CD4-positive, alpha-beta T cell (primary cell): ENCODE measurements around the gene CPM. TPM values are rescaled to one million over a fixed set of nuclear protein-coding genes. Genes with fewer than 3 reads are reported as not detected.

Source experiments
- ATAC-seq: fragments of 200-7000 bp; cut with Tn5 transposase; one replicate; pipeline ENCODE4 v1.10.0; 2022; ENCODE audit warnings: mild to moderate bottlenecking; ENCODE audit not compliant: poor library complexity
- CTCF ChIA-PET: fragments of 350-600 bp; sonication (Branson Sonifier 250); formaldehyde crosslinking; loops from one replicate; lab custom pipeline; 2021; ENCODE audit warnings: antibody characterized with exemption, inconsistent platforms; lab: Charles Lee
- POLR2A ChIA-PET: fragments of 350-600 bp; sonication (Branson Sonifier 250); formaldehyde crosslinking; loops from one replicate; lab custom pipeline; 2021; ENCODE audit warnings: antibody characterized with exemption, inconsistent platforms; lab: Charles Lee
- DNase-seq, 14 experiments: peaks; one replicate each; pipeline ENCODE4 v3.0.0-alpha.2; 2013 to 2020; ENCODE audit warnings: mixed read lengths in 2 of 14
- H3K27ac ChIP-seq, 2 donors: one replicate each; pipeline versions ENCODE4 v1.5.1 to v1.7.0; 2013; ENCODE audit warnings: low read length in 2 of 2, low read depth in 1 of 2, mild to moderate bottlenecking in 1 of 2
- H3K27me3 ChIP-seq, 2 experiments: 1 replicate in 1 of 2; 2 replicates in 1 of 2; pipeline versions ENCODE4 v1.6.1 to v1.7.0; 2013; ENCODE audit warnings: low read length in 2 of 2, control low read depth in 1 of 2, mild to moderate bottlenecking in 1 of 2, moderate library complexity in 1 of 2; ENCODE audit not compliant: insufficient read depth in 2 of 2, control insufficient read depth in 1 of 2
- H3K36me3 ChIP-seq: one replicate; pipeline ENCODE4 v1.6.1; 2013; ENCODE audit warnings: low read length, control low read depth; ENCODE audit not compliant: insufficient read depth
- H3K4me1 ChIP-seq: one replicate; pipeline ENCODE4 v1.6.1; 2013; ENCODE audit warnings: low read length, control low read depth; ENCODE audit not compliant: insufficient read depth
- H3K4me3 ChIP-seq: one replicate; pipeline ENCODE4 v1.5.1; 2013; ENCODE audit warnings: mild to moderate bottlenecking, low read length, moderate library complexity
- H3K9me3 ChIP-seq, 2 experiments: 1 replicate in 1 of 2; 2 replicates in 1 of 2; pipeline versions ENCODE4 v1.6.1 to v1.7.0; 2013; ENCODE audit warnings: low read length in 2 of 2, mild to moderate bottlenecking in 2 of 2, control low read depth in 1 of 2, moderate library complexity in 1 of 2; ENCODE audit not compliant: control insufficient read depth in 1 of 2, insufficient read depth in 1 of 2
- H3K27ac Mint-ChIP-seq: one replicate; pipeline ENCODE4 v1.8.0; 2020; ENCODE audit warnings: mixed read lengths
- H3K27me3 Mint-ChIP-seq: one replicate; pipeline ENCODE4 v1.8.0; 2021; ENCODE audit warnings: mixed read lengths
- H3K36me3 Mint-ChIP-seq: one replicate; pipeline ENCODE4 v1.8.0; 2021; ENCODE audit warnings: low read depth, mixed read lengths
- H3K4me1 Mint-ChIP-seq: one replicate; pipeline ENCODE4 v1.8.0; 2021; ENCODE audit warnings: low read depth, mixed read lengths
- H3K4me3 Mint-ChIP-seq: one replicate; pipeline ENCODE4 v1.8.0; 2020; ENCODE audit warnings: mild to moderate bottlenecking, mixed read lengths
- H3K9me3 Mint-ChIP-seq: one replicate; pipeline ENCODE4 v1.8.0; 2020; ENCODE audit warnings: mixed read lengths
- intact Hi-C, 2 experiments: fragments of 100-400 bp; cut with DNase I in 1 of 2; cut with micrococcal nuclease in 1 of 2; formaldehyde crosslinking; loops; one replicate each; pipeline versions ENCODE4 v1.15.1 to v1.9.0; 2023 to 2025; cut with DNase I, micrococcal nuclease
- total RNA-seq, 174 experiments: library from RNA in 2 of 174; stranded (reverse) in 2 of 174; gene quantifications; one replicate each; pipeline ENCODE4 v1.2.3 and lab custom pipeline; 2021 to 2026
- TF ChIP-seq, protein P1 (sequence below): fragments of 200-600 bp; IDR thresholded peaks from one replicate; pipeline ENCODE4 v1.8.0; 2022; ENCODE audit warnings: antibody characterized with exemption, mild to moderate bottlenecking

CPM gene
- total RNA-seq, 2 experiments from 2014 or later = 1.9 to 2.2 TPM

GRCh38 chr12:68945255-68945654 lies 12.3 kb upstream of the CPM start:
- H3K27ac ChIP-seq = no peak overlapping the region
- ChIA-PET POLR2A (no interaction called here), CTCF (no interaction called here)
- Mint-ChIP-seq H3K27ac (no peak overlapping the region), H3K36me3 (no peaks in the 10 kb centered on the region), H3K4me3 (no peak overlapping the region), H3K27me3 (no peaks in the 10 kb centered on the region), H3K9me3 (no peaks in the 10 kb centered on the region), H3K4me1 (no peaks in the 10 kb centered on the region)
- H3K9me3 ChIP-seq = no peaks in the 10 kb centered on the region
- H3K4me1 ChIP-seq = no peaks in the 10 kb centered on the region
- intact Hi-C loops = no loop called here
- TF ChIP-seq, protein P1, sequence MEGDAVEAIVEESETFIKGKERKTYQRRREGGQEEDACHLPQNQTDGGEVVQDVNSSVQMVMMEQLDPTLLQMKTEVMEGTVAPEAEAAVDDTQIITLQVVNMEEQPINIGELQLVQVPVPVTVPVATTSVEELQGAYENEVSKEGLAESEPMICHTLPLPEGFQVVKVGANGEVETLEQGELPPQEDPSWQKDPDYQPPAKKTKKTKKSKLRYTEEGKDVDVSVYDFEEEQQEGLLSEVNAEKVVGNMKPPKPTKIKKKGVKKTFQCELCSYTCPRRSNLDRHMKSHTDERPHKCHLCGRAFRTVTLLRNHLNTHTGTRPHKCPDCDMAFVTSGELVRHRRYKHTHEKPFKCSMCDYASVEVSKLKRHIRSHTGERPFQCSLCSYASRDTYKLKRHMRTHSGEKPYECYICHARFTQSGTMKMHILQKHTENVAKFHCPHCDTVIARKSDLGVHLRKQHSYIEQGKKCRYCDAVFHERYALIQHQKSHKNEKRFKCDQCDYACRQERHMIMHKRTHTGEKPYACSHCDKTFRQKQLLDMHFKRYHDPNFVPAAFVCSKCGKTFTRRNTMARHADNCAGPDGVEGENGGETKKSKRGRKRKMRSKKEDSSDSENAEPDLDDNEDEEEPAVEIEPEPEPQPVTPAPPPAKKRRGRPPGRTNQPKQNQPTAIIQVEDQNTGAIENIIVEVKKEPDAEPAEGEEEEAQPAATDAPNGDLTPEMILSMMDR = no peak
- DNase-seq (no peak), ATAC-seq (no peak)
- H3K36me3 ChIP-seq = no peaks in the 10 kb centered on the region
- H3K27me3 ChIP-seq = no peaks in the 10 kb centered on the region
- no peak overlapping the region for H3K4me3 ChIP-seq

DNA sequence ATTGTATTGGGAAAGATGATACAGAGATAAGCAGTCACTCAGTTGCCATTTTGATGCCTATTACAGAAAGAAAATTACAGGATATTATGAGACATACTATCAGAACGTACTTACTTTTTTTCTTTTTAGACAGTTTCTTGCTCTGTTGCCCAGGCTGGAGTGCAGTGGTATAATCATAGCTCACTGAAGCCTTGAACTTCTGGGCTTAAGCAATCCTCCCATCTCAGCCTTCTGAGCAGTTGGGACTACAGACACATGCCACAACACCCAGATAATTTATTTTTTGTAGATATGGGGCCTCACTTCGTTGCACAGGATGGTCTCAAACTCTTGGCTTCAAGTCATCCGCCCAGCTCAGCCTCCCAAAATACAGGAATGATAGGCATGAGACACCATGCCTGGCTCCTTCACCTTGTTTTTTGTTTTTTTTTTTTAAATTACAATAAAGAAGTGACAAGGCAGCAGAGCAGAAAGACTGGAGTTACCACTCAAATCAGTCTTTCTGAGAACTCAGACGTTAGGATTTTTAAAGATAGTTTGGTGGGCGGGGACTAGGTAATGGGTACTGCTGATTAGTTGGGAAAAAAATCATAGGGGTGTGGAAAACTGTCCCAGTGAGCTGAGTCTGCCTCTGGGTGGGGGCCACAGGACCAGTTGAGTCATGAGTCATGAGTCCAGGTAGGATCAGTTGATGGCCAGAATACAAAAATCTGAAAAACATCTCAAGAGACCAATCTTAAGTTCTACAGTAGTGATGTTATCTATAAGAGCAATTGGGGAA lies 11.5 kb upstream of the CPM start:
- intact Hi-C loops = no loop called here
- no peak overlapping the region for H3K4me3 ChIP-seq
- DNase-seq (no peak), ATAC-seq (no peak)
- H3K36me3 Mint-ChIP-seq = no peaks in the 10 kb centered on the region
- H3K4me1 Mint-ChIP-seq = no peaks in the 10 kb centered on the region
- H3K27me3 Mint-ChIP-seq = no peaks in the 10 kb centered on the region
- H3K27me3 ChIP-seq = no peaks in the 10 kb centered on the region
- H3K4me3 Mint-ChIP-seq = no peak overlapping the region
- H3K27ac Mint-ChIP-seq = no peak overlapping the region
- H3K4me1 ChIP-seq = no peaks in the 10 kb centered on the region
- H3K9me3 Mint-ChIP-seq = no peaks in the 10 kb centered on the region
- TF ChIP-seq, protein P1 = no peak
- H3K27ac ChIP-seq = no peak overlapping the region
- H3K9me3 ChIP-seq = no peaks in the 10 kb centered on the region
- no peaks in the 10 kb centered on the region for H3K36me3 ChIP-seq
- ChIA-PET CTCF (no interaction called here), POLR2A (no interaction called here)

DNA sequence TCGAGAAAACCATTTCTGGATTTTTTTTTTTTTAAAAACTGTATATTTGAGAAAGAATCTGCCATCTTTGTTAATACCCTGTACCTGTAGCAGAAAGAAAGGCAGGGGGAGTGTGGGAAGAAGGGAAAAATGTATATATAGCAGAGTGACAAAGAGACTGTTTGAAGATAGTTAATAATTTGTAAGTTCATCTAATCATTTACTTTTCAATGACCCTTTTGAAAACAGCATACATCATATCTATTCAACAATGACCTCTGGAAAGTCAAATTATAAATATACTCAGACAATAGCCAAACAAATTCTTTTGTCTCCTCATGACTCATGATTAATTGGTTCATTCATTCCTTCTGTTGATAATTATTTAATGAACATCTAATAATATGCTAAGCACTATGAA lies 10.9 kb upstream of the CPM start:
- Histone ChIP-seq H3K9me3 (no peaks in the 10 kb centered on the region), H3K4me3 (no peak overlapping the region), H3K27me3 (no peaks in the 10 kb centered on the region), H3K36me3 (no peaks in the 10 kb centered on the region), H3K27ac (no peak overlapping the region), H3K4me1 (no peaks in the 10 kb centered on the region)
- intact Hi-C loops = no loop called here
- Mint-ChIP-seq H3K4me1 (no peaks in the 10 kb centered on the region), H3K4me3 (no peak overlapping the region), H3K36me3 (no peaks in the 10 kb centered on the region), H3K27me3 (no peaks in the 10 kb centered on the region), H3K27ac (no peak overlapping the region), H3K9me3 (no peaks in the 10 kb centered on the region)
- ChIA-PET CTCF (no interaction called here), POLR2A (no interaction called here)
- ATAC-seq = no peak
- DNase-seq = no peak
- TF ChIP-seq, protein P1 = no peak
